ENCODE results near the gene KIAA1755.
"Not testable (repeated sequence)": the region's sequence is repeated elsewhere in the genome, so short reads cannot be mapped to it uniquely, and the experiment has no call there.

Gene KIAA1755

DNA sequence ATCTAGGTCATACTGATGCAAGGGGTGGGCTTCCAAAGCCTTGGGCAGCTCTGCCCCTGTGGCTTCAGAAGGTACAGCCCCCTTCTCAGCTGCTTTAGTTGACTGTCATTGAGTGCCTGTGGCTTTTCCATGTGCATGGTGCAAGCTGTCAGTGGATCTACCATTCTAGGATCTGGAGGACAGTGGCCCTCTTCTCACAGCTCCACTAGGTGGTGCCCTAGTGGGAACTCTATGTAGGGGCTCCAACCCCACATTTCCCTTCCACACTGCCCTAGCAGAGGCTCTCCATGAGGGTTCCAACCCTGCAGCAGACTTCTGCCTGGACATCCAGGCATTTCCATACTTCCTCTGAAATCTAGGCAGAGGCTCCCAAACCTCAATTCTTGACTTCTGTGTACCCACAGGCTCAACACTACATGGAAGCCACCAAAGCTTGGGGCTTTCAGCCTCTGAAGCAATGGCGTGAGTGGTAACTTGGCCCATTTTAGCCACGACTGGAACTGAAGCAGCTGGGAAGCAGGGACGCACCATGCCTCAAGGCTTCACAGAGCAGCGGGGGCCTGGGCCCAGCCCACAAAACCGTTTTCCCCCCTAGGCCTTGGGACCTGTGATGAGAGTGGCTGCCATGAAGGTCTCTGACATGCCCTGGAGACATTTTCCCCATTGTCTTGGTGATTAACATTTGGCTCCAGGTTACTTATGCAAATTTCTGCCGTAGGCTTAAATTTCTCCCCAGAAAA, 20.8 kb upstream of the KIAA1755 start:
- H3K23ac ChIP-seq (ENCODE audit: low read length in 2 of 2); H2BK15ac ChIP-seq (ENCODE audit: low read depth, poor library complexity, severe bottlenecking): not testable (repeated sequence)
- WGBS: 83% methylated on average over 6 of the region's 6 CpGs

DNA sequence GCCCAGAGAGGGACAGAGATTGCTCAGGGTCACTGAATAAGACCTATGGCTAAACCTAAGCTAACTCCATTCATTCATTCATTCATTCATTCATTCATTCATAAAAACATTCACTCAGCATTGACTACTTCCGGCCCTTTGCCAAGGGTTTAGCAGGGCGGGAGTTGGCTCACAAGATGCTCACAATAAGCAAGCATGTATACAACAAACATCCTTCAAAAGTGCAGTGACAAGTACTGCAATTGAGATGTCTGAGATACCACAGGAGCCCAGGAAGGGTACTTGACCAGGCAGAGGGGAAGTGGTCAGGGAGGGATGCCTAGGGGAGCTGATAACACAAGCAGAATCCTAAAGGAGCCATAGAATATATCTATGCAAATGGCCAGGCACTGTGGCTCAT, 18.2 kb upstream of the KIAA1755 start:
- no peak overlapping the region for H3K14ac ChIP-seq (ENCODE audit: low read length in 2 of 2)
- no peak overlapping the region for H3K4me2 ChIP-seq (ENCODE audit: low read length, poor library complexity, severe bottlenecking)
- no peak overlapping the region for H3K9ac ChIP-seq (ENCODE audit: low read length)
- H2BK120ac ChIP-seq (ENCODE audit: low read depth, low read length): no peak overlapping the region
- H2BK12ac ChIP-seq (ENCODE audit: low read length in 2 of 2): peak overlapping the region in 1 of 2 experiments; percentile 99
- no peaks in the 10 kb centered on the region for H3K36me3 ChIP-seq (ENCODE audit: control insufficient read depth in 1 of 2, insufficient read depth in 2 of 2, low read depth in 1 of 2, low read length in 2 of 2)
- H2AFZ ChIP-seq (ENCODE audit: low read depth, low read length): no peak overlapping the region
- WGBS: 55% methylated on average over 2 of the region's 2 CpGs
- no peaks in the 10 kb centered on the region for H3K79me1 ChIP-seq (replicated peaks; ENCODE audit: low read length, poor library complexity, severe bottlenecking)
- no peak overlapping the region for H3K27ac ChIP-seq (ENCODE audit: low read length, poor library complexity, severe bottlenecking)
- no peak overlapping the region for H3K4me3 ChIP-seq (ENCODE audit: insufficient read depth in 1 of 2, low read depth in 1 of 2, low read length in 2 of 2)
- H3K27me3 ChIP-seq (ENCODE audit: control insufficient read depth in 1 of 2, insufficient read depth in 1 of 2, low read length in 2 of 2): no peaks in the 10 kb centered on the region
- H2BK5ac ChIP-seq (ENCODE audit: low read depth, low read length, poor library complexity, severe bottlenecking): no peak overlapping the region
- H3K18ac ChIP-seq (ENCODE audit: low read depth in 1 of 2, low read length in 2 of 2): peak overlapping the region in 1 of 2 experiments; percentile 88
- no peak overlapping the region for H3K23ac ChIP-seq (ENCODE audit: low read length in 2 of 2)
- H3K9me3 ChIP-seq (ENCODE audit: control insufficient read depth, low read length): peaks cover 8% of the 10 kb centered on the region
- peaks cover 8% of the 10 kb centered on the region for H3K4me1 ChIP-seq (ENCODE audit: control insufficient read depth, insufficient read depth, low read depth, low read length)
- peak overlapping the region; percentile 39 for H4K8ac ChIP-seq (ENCODE audit: low read length)
- H2AK5ac ChIP-seq (ENCODE audit: low read length, severe bottlenecking): no peak overlapping the region
- no peak overlapping the region for H4K91ac ChIP-seq (ENCODE audit: low read length)
- H3K4ac ChIP-seq (ENCODE audit: low read depth in 1 of 2, low read length in 2 of 2): no peak overlapping the region
- H2BK15ac ChIP-seq (ENCODE audit: low read depth, poor library complexity, severe bottlenecking): no peak overlapping the region
- DNase-seq: peak; percentile 22

More for the DNA sequence above, 20.8 kb upstream of the KIAA1755 start:
- not testable (repeated sequence) for H3K4me3 ChIP-seq (ENCODE audit: insufficient read depth in 1 of 2, low read depth in 1 of 2, low read length in 2 of 2); H3K27me3 ChIP-seq (ENCODE audit: control insufficient read depth in 1 of 2, insufficient read depth in 1 of 2, low read length in 2 of 2); H3K9ac ChIP-seq (ENCODE audit: low read length); H2AFZ ChIP-seq (ENCODE audit: low read depth, low read length); H4K8ac ChIP-seq (ENCODE audit: low read length); H3K4me2 ChIP-seq (ENCODE audit: low read length, poor library complexity, severe bottlenecking); H3K4me1 ChIP-seq (ENCODE audit: control insufficient read depth, insufficient read depth, low read depth, low read length); H3K4ac ChIP-seq (ENCODE audit: low read depth in 1 of 2, low read length in 2 of 2); H3K9me3 ChIP-seq (ENCODE audit: control insufficient read depth, low read length); H2BK120ac ChIP-seq (ENCODE audit: low read depth, low read length); H3K27ac ChIP-seq (ENCODE audit: low read length, poor library complexity, severe bottlenecking); DNase-seq; H2BK5ac ChIP-seq (ENCODE audit: low read depth, low read length, poor library complexity, severe bottlenecking); H3K14ac ChIP-seq (ENCODE audit: low read length in 2 of 2); H3K79me1 ChIP-seq (replicated peaks; ENCODE audit: low read length, poor library complexity, severe bottlenecking); H3K36me3 ChIP-seq (ENCODE audit: control insufficient read depth in 1 of 2, insufficient read depth in 2 of 2, low read depth in 1 of 2, low read length in 2 of 2)
- peak overlapping the region in 1 of 2 experiments; percentile 15 for H2BK12ac ChIP-seq (ENCODE audit: low read length in 2 of 2)
- H4K91ac ChIP-seq (ENCODE audit: low read length): peak overlapping the region; percentile 91
- H3K18ac ChIP-seq (ENCODE audit: low read depth in 1 of 2, low read length in 2 of 2): peak overlapping the region in 1 of 2 experiments; percentile 14
- H2AK5ac ChIP-seq (ENCODE audit: low read length, severe bottlenecking): peak overlapping the region; percentile 6

DNA sequence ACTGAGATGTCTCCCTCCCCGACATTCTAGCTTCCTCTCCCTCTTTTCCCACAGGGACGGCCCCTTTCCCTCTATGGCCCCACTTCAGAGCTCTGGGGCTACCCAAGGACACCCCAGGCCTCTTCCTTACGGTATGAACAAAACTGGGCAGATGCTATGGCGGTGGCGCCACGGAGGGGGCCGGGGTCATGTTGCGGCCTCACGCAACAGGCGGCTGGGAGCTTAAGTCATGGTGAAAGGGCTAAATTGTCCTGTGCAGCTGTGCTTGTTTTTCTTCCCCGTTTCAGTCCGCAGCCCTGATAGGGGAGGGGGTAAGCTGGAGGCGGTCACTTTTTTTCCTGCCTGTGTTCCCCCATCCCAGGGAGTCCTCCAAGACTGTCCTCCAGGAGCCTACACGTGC, 17.6 kb upstream of the KIAA1755 start:
- no peaks in the 10 kb centered on the region for H3K36me3 ChIP-seq (ENCODE audit: control insufficient read depth in 1 of 2, insufficient read depth in 2 of 2, low read depth in 1 of 2, low read length in 2 of 2)
- no peaks in the 10 kb centered on the region for H3K27me3 ChIP-seq (ENCODE audit: control insufficient read depth in 1 of 2, insufficient read depth in 1 of 2, low read length in 2 of 2)
- H3K9ac ChIP-seq (ENCODE audit: low read length): no peak overlapping the region
- peak overlapping the region; percentile 67 to 88 for H3K18ac ChIP-seq (ENCODE audit: low read depth in 1 of 2, low read length in 2 of 2)
- H3K79me1 ChIP-seq (replicated peaks; ENCODE audit: low read length, poor library complexity, severe bottlenecking): no peaks in the 10 kb centered on the region
- H4K8ac ChIP-seq (ENCODE audit: low read length): peak overlapping the region; percentile 12
- H3K23ac ChIP-seq (ENCODE audit: low read length in 2 of 2): no peak overlapping the region
- peak overlapping the region; percentile 96 to 99 for H2BK12ac ChIP-seq (ENCODE audit: low read length in 2 of 2)
- peak overlapping the region; percentile 89 for H2BK120ac ChIP-seq (ENCODE audit: low read depth, low read length)
- peaks cover 9% of the 10 kb centered on the region for H3K4me1 ChIP-seq (ENCODE audit: control insufficient read depth, insufficient read depth, low read depth, low read length)
- H2AK5ac ChIP-seq (ENCODE audit: low read length, severe bottlenecking): peak overlapping the region; percentile 58
- H2AFZ ChIP-seq (ENCODE audit: low read depth, low read length): no peak overlapping the region
- H2BK5ac ChIP-seq (ENCODE audit: low read depth, low read length, poor library complexity, severe bottlenecking): no peak overlapping the region
- H3K4me2 ChIP-seq (ENCODE audit: low read length, poor library complexity, severe bottlenecking): no peak overlapping the region
- peak overlapping the region; percentile 47 to 53 for H3K4ac ChIP-seq (ENCODE audit: low read depth in 1 of 2, low read length in 2 of 2)
- H3K14ac ChIP-seq (ENCODE audit: low read length in 2 of 2): no peak overlapping the region
- WGBS: 84% methylated on average over 14 of the region's 14 CpGs
- peak overlapping the region; percentile 33 for H2BK15ac ChIP-seq (ENCODE audit: low read depth, poor library complexity, severe bottlenecking)
- H3K9me3 ChIP-seq (ENCODE audit: control insufficient read depth, low read length): peaks cover 8% of the 10 kb centered on the region
- DNase-seq: peak; percentile 42
- peak overlapping the region; percentile 82 for H4K91ac ChIP-seq (ENCODE audit: low read length)
- H3K4me3 ChIP-seq (ENCODE audit: insufficient read depth in 1 of 2, low read depth in 1 of 2, low read length in 2 of 2): no peak overlapping the region
- H3K27ac ChIP-seq (ENCODE audit: low read length, poor library complexity, severe bottlenecking): no peak overlapping the region

DNA sequence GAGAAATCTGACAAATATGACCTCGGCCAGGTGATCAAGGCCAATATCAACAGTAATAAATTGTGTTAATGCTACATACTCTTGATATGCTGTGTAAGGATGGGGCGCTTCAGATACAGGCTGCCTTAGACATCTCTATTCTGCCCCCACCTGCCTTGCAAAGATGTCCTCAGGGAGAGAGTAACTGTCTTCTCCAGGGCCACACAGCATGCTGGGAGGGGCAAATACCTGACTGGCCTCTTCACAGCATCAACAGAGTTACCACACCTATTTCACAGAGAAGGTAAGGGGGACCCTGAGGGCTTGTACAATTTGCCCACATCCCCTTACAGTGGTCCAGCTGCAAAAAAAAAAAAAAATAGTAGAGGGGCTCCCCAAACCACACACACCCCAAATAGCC, 17.2 kb upstream of the KIAA1755 start:
- Histone ChIP-seq H2BK5ac (ENCODE audit: low read depth, low read length, poor library complexity, severe bottlenecking) (no peak overlapping the region), H3K18ac (ENCODE audit: low read depth in 1 of 2, low read length in 2 of 2) (peak overlapping the region; percentile 67 to 88), H2BK120ac (ENCODE audit: low read depth, low read length) (no peak overlapping the region), H2BK12ac (ENCODE audit: low read length in 2 of 2) (peak overlapping the region in 1 of 2 experiments; percentile 92), H3K9me3 (ENCODE audit: control insufficient read depth, low read length) (peaks cover 8% of the 10 kb centered on the region), H2AFZ (ENCODE audit: low read depth, low read length) (no peak overlapping the region), H2AK5ac (ENCODE audit: low read length, severe bottlenecking) (no peak overlapping the region), H4K8ac (ENCODE audit: low read length) (peak overlapping the region; percentile 14), H2BK15ac (ENCODE audit: low read depth, poor library complexity, severe bottlenecking) (peak overlapping the region; percentile 57), H3K4ac (ENCODE audit: low read depth in 1 of 2, low read length in 2 of 2) (no peak overlapping the region), H3K4me3 (ENCODE audit: insufficient read depth in 1 of 2, low read depth in 1 of 2, low read length in 2 of 2) (no peak overlapping the region), H3K36me3 (ENCODE audit: control insufficient read depth in 1 of 2, insufficient read depth in 2 of 2, low read depth in 1 of 2, low read length in 2 of 2) (no peaks in the 10 kb centered on the region), H3K23ac (ENCODE audit: low read length in 2 of 2) (no peak overlapping the region), H3K79me1 (replicated peaks; ENCODE audit: low read length, poor library complexity, severe bottlenecking) (no peaks in the 10 kb centered on the region), H3K27me3 (ENCODE audit: control insufficient read depth in 1 of 2, insufficient read depth in 1 of 2, low read length in 2 of 2) (no peaks in the 10 kb centered on the region), H3K14ac (ENCODE audit: low read length in 2 of 2) (no peak overlapping the region), H3K9ac (ENCODE audit: low read length) (no peak overlapping the region), H3K27ac (ENCODE audit: low read length, poor library complexity, severe bottlenecking) (no peak overlapping the region), H4K91ac (ENCODE audit: low read length) (peak overlapping the region; percentile 90), H3K4me1 (ENCODE audit: control insufficient read depth, insufficient read depth, low read depth, low read length) (peaks cover 13% of the 10 kb centered on the region), H3K4me2 (ENCODE audit: low read length, poor library complexity, severe bottlenecking) (no peak overlapping the region)
- DNase-seq: no peak
- 100% methylated on average over 1 of the region's 2 CpGs for WGBS
